AG04449 (cell line): ENCODE data around the gene MLN.

Experiments
- CTCF ChIA-PET: fragments of 350-600 bp; formaldehyde crosslinking; extraction: SDS; loops from one replicate; lab custom pipeline; 2021; ENCODE audit warnings: antibody characterized with exemption; lab: Yijun Ruan, JAX
- POLR2A ChIA-PET: fragments of 400-600, 350-600 bp; formaldehyde crosslinking; extraction: SDS; loops from one replicate; lab custom pipeline; 2020; ENCODE audit warnings: antibody characterized with exemption, inconsistent platforms; lab: Yijun Ruan, JAX
- DNase-seq: peaks from one replicate; pipeline ENCODE4 v3.0.0-alpha.2; 2010; ENCODE audit warnings: low read depth, low spot score
- H3K4me3 ChIP-seq: 2 replicates; pipeline ENCODE4 v1.5.1; 2011; ENCODE audit warnings: low read depth, mild to moderate bottlenecking, control low read depth, low read length
- TF ChIP-seq, protein P1 (sequence below): IDR thresholded peaks from one replicate; pipeline ENCODE4 v1.5.1; 2011; ENCODE audit warnings: mild to moderate bottlenecking, moderate library complexity, low read length, control low read depth, inconsistent platforms; ENCODE audit not compliant: insufficient read depth; ENCODE audit errors: missing control alignments

Gene MLN

DNA sequence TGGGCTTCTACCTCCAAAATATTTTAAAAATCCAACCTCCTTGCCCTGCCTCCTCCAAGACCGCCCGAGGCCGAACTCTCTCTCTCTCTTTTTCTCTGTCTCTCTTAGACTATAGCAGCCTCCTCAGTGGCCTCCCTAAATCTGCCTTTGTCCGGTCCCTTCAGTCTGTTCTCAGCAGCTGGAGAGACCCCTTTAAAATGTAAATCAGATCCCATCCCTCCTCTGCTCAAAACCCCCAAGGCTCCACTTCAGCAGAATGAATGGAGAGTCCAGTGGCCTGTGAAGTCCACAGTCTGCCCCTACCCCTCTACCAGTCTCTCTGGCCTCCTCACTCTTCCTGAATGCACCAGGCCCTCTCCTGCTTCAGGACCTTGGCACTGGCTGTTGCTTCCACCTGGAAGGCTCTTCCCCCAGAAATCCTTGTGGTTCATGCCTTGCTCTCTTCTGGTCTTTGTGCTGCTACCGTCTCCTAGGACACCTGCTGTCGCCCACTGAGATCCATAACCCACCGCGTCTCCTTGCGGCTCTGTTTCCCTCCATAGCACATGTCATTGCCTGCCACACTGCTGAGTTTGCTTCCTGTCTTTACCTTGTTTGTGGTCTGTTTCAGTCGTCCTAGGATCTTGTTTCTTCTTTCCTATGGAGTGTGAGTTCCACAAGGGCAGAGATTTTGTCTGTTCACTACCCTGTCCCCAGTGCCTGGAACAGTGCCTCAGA is 6.0 kb downstream of the MLN start:
- ChIA-PET CTCF (interaction anchor here (1.5 kb wide), 1 partner anchor 348 kb away, joined by 3 read pairs; the partner anchor contains the start of gene GRM4), POLR2A (no interaction called here)
- no peak for DNase-seq
- H3K4me3 ChIP-seq = no peak overlapping the region
- TF ChIP-seq, protein P1, sequence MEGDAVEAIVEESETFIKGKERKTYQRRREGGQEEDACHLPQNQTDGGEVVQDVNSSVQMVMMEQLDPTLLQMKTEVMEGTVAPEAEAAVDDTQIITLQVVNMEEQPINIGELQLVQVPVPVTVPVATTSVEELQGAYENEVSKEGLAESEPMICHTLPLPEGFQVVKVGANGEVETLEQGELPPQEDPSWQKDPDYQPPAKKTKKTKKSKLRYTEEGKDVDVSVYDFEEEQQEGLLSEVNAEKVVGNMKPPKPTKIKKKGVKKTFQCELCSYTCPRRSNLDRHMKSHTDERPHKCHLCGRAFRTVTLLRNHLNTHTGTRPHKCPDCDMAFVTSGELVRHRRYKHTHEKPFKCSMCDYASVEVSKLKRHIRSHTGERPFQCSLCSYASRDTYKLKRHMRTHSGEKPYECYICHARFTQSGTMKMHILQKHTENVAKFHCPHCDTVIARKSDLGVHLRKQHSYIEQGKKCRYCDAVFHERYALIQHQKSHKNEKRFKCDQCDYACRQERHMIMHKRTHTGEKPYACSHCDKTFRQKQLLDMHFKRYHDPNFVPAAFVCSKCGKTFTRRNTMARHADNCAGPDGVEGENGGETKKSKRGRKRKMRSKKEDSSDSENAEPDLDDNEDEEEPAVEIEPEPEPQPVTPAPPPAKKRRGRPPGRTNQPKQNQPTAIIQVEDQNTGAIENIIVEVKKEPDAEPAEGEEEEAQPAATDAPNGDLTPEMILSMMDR = no peak

DNA sequence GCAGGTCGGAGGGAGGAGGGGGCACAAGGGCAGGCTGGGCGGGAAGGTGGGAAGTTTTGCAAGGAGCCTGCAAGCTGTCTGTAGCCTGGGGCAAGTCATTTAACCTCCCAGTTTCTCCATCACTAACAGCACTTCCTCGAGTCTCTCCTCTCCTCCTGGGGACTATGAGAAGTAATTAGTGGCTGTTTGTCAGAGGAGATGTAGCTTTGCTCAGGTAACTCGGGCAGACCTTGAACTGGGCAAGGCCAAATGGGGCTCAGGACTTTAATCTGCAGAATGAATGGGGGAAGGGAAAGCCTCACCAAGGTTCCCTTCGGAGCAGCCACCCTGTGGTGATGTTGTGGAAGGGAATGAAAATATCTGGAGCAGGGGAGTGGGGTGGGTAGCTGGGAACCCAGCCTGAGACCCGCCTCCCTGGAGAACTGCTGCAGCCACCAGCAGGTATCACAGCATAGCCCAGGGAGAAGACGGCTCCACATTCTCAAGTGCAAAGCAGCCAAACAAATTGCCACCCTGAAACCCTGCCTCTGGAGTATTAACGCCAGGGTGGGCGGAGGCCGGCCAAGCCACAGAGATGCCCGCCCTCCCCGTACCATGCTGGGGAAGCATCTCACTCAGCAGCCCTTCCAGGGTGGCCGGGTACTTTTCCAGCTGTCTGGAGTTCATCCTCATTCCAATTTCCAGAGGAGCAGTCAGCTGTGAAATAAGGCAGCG is 8.7 kb downstream of the MLN start:
- no peak overlapping the region for H3K4me3 ChIP-seq
- POLR2A ChIA-PET = interaction anchor here (0.8 kb wide), 1 partner anchor 234 kb away, joined by 3 read pairs; no protein-coding TSS in a partner anchor
- CTCF ChIA-PET = interaction anchor here (1.1 to 2.5 kb wide), 5 partner anchors 24 to 361 kb away, joined by 3 to 10 read pairs (median 4); no protein-coding TSS in a partner anchor
- TF ChIP-seq, protein P1 = no peak
- DNase-seq = no peak

DNA sequence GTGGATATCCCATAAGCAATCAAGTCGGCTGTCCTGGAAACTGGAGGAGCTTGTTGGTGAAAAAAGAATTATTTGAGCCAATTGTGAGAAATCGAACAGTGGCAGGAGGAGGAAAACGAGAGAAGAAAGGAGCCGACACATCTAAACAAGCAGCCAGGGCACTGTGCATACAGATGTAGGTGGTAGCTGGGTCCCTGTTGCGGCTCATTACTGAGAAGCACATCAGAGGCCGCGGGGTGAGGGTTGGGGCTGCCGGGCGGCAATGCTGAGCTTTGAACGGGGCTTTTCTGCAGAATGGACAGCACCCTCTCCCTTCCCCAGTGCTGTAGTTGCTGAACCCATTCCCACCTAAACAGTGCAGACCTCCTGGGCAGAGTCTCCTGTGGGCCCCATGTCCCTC is 10.8 kb downstream of the MLN start:
- TF ChIP-seq, protein P1 = no peak
- ChIA-PET CTCF (interaction anchor here (1.9 to 2.5 kb wide), 2 partner anchors 21 to 25 kb away, joined by 7 to 8 read pairs; no protein-coding TSS in a partner anchor), POLR2A (no interaction called here)
- H3K4me3 ChIP-seq = no peak overlapping the region
- no peak for DNase-seq

DNA sequence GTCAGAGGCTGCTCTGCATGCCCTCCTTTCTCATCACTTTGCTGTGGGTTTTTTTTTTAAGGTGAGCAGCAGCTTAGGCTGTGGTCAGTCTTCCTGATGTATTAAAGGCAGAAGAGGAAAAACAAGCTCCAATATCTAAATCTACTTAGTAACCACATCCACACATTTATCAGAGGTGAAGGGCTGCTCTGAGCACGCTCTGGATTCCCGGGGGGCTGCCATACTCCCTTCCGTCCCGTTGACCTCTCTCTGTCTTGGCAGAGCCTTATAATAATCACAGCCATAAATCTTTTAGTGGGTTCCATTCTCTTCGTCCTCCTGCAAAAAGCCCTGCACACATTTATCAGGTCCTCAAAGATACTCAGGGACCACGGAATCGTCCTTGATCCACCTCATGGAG is 12.2 kb downstream of the MLN start:
- DNase-seq = no peak
- ChIA-PET CTCF (interaction anchor here (0.9 to 1.9 kb wide), 5 partner anchors 10 to 23 kb away, joined by 3 to 8 read pairs (median 4); no protein-coding TSS in a partner anchor), POLR2A (no interaction called here)
- TF ChIP-seq, protein P1 = no peak
- no peak overlapping the region for H3K4me3 ChIP-seq

DNA sequence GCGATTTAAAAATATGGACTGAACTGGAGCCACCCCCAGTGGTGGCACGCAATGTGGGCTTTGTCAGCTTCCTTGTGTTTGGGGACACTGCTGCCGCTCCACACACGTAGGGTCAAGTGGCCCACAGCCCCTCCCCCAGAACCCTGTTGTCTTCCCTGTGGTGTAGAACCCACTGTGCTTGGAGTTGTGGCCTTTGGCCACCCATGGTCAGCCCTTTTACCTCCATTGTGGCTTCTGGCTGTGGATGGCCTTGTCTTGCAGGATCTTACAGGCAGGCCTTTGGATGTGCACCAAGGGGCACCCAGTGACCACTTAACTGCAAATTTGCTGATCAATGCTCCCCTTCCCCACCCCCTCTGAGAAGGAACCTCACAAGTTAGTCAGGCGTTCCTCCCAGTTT is 12.9 kb downstream of the MLN start:
- ChIA-PET CTCF (interaction anchor here (1.0 to 1.4 kb wide), 4 partner anchors 11 to 206 kb away, joined by 3 to 5 read pairs (median 4); no protein-coding TSS in a partner anchor), POLR2A (no interaction called here)
- no peak overlapping the region for H3K4me3 ChIP-seq
- TF ChIP-seq, protein P1 = no peak
- DNase-seq = no peak

DNA sequence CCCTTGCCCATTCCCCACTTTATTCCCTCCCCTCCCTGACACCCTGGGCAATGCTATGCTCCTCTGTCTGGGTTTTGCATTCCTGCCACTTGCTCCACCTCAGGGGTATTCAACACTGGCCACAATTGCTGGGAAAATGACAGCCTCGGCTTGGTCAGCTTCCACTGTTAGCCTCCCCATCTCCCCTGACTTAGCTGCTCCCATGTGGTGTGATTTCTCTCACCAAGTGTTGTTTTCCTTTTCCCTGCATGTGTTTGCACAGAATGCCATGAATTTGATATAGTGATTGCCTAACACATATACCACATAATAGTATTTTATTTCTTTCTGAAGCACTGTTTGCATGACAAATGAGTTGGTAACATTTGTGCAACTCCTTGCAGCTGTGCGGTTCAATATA is 13.4 kb downstream of the MLN start:
- no peak overlapping the region for H3K4me3 ChIP-seq
- ChIA-PET POLR2A (no interaction called here), CTCF (interaction anchor here (1.0 to 1.4 kb wide), 4 partner anchors 11 to 205 kb away, joined by 3 to 5 read pairs (median 4); no protein-coding TSS in a partner anchor)
- TF ChIP-seq, protein P1 = no peak
- DNase-seq = no peak
